NCI-H1694 (cell line): Measurements from ENCODE around the gene CARMIL1.
A peak's percentile ranks its signal among the peaks of the same experiment; 100 is the strongest.

Source experiments
- DNase-seq: peaks from one replicate; lab custom pipeline; 2025; lab: John Stamatoyannopoulos, UW

The CARMIL1 gene

GRCh38 chr6:25506020-25506419, 226.8 kb downstream of the CARMIL1 start:
- DNase-seq = no peak

DNA sequence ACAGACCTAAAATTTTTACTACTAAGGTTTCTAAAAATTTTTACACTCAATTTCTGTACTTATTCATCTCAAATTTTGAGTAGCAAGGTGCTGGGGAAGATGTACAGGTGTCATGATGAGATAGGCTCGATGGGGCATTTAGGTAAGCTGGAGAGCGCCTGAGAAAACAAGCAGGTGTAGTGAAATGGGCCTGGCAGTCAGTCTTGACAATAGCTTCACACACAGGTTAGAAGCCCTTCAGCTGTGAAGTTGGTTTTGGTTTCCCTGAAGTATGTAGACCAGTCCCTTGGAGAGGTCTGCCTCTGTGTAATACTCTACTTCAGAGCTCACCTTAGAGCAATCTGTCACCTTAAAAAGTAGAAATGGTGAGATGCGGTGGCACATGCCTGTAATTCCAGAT, 228.9 kb downstream of the CARMIL1 start:
- no peak for DNase-seq

DNA sequence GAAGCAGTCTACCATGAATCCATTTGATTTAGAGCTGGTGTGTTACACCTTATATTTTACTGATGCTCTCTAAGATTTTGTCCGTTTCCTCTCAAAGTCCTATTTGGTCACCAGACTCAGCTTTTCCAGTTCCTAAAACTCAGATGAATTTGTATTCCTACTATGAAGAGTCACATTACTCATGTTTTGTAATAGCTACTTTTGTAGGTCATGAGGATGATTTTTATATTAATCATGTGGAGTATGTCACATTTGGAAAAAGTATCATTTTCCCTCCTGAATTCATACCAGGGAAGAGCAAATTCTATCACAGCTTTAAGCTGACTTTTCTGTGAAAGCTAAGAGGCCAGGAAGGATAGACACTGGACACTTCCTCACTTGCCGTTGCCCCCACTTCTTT, 232.2 kb downstream of the CARMIL1 start:
- DNase-seq = no peak

GRCh38 chr6:25512560-25512959, 233.4 kb downstream of the CARMIL1 start:
- DNase-seq = no peak

GRCh38 chr6:25519856-25520255, 240.7 kb downstream of the CARMIL1 start:
- DNase-seq = no peak

GRCh38 chr6:25524542-25524941, 245.4 kb downstream of the CARMIL1 start:
- no peak for DNase-seq

GRCh38 chr6:25525078-25525477, 245.9 kb downstream of the CARMIL1 start:
- DNase-seq = no peak

DNA sequence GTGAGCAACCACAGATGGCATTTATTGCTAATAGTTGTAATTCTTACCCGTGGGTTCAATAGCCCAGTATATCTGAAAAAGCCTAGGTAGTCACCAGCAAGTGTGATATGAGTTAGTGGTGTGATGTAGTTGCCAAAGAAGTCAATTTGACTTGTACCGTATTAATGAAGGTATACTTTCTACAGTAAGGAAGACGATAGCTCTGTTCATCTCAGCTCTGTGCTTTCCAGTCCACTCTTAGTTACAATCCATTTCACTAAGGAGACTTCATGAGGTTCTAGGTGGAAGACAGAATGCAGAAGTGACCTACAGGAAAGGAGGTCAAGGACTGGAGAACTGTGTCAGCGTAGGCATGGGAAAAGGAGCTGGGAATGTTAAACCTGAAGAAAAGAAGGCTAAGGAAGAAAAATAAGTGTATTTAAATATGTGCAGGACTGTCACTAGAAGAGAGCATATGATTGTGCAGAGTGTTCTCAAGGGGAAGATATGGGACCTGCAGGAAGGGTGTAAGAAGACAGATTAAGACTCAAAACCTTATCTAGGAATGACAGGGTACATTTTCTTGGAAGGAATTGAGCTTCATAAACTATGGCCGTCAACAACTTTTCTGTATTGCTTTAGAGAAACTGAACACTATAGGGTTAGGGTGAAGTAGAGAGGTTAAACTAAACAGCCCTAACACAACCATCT, 255.9 kb downstream of the CARMIL1 start:
- no peak for DNase-seq

GRCh38 chr6:25535632-25536225, 256.6 kb downstream of the CARMIL1 start:
- DNase-seq = no peak

- DNase-seq = no peak
Observed at GRCh38 chr6:25536781-25537180, 257.6 kb downstream of the CARMIL1 start.

DNA sequence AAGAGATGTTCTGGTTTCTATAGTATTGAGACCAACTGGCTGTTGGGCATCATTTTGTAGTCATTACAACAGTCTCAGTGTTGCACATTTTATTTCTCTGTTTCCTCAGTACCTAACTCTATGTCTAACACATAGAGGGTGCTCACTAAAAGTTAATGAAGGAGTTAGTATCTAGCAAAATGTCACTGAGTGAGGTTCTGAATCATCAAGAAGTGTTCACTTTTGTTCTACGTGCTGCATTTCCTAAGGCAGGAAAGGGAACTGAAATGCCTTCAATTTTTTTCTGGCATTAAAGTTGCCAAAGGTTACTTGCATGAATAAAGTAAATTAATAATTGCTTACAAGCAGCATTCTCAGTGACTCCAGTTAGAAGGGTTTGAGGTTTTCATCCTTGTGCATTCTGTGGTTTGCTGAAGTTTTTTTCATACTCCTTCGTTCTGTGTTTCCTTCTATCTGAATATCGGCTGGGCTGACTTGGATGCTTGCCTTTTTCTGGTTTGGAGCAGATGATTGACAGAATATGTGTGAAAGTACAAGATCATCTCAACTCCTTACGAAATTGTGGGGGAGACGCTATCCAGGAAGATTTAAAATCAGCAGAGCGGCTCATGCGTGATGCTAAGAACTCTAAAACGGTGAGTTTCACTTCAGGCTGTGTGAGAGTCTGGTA, 258.3 kb downstream of the CARMIL1 start:
- DNase-seq = no peak

- DNase-seq = no peak
Observed at GRCh38 chr6:25541228-25541627, 262.1 kb downstream of the CARMIL1 start.

DNA sequence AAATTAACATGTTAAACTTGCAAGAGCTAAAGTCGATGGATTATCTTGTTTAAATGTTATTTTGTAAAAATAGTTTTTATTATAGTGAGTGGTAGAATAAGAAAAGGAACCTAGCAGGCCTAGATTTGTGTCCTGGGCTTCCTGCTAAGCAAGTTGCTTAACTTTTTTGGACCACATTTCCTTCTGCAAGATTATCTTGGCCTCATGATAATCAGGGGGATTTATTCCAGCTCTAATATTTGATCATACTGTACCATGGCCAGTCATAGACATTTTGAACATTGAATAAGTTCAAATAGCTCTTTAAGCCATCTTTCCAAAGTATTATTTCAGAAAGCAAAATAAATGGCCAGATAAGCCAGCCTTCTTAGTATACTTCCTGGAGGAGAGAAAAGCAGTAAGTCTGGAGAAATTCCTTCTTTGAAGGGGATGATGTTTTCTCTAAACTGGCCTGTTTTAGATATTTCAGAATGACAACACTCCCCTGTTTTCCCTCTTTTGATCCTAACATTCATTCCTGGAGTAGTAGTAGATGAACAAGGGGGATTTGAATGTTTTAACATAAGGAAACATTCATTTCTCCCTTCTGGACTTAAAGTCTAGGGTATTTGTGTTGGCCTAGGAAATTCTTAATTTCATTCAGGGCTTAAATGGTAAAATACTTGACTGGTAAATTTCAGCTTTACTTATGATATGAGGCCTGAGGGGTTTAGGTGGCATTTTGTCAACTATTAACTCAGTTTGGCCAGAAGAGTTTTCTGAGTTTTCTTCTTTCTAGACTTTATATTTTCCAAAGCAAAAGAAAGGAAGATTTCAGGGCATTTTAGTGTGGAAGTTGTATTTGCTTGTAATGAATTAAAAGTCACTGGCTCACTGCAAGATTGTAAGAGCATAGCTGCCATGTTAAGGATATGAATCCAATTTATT, 264.1 kb downstream of the CARMIL1 start:
- DNase-seq = no peak

GRCh38 chr6:25544833-25545232, 265.7 kb downstream of the CARMIL1 start:
- no peak for DNase-seq

DNA sequence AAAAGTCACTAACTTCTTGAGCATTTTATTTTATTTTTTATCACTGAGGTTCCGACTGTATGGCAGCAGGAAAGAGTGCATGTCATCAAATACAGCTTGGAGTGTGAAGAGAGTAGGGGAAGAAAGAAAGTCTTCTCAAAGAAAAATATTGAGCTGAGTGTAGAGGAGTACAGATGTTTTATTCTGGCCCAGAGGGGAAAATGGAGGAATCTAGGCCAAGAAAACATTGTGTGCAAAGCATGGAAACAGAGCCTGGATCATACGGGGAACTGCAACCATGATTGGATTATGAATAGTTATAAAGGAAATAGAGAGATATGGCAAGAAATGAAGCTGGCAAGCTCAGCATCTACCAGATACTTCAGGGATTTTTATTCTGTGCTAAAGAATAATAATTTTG, 268.6 kb downstream of the CARMIL1 start:
- DNase-seq = no peak

- DNase-seq = no peak
Observed at GRCh38 chr6:25548451-25548850, 269.3 kb downstream of the CARMIL1 start.

GRCh38 chr6:25550631-25551030, 271.5 kb downstream of the CARMIL1 start:
- no peak for DNase-seq

DNA sequence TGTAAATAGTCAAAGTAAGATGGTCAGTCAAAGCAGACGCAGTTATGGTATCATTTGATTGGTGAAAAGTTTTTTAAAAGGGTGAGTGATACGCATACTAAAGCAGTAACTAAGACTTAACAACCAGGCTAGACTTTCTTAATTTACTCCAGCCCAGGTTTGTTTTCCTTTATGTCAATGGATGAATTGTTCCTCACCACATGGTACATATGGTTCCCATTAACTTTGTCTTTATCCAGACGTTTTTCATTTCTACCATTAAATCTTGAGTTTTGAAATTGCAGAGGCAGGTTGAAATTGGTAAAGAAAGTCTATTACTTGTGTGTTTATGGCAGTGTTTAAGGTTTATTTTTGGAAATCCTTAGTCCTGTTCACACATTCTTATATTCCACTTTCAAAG, 274.3 kb downstream of the CARMIL1 start:
- DNase-seq = no peak

DNA sequence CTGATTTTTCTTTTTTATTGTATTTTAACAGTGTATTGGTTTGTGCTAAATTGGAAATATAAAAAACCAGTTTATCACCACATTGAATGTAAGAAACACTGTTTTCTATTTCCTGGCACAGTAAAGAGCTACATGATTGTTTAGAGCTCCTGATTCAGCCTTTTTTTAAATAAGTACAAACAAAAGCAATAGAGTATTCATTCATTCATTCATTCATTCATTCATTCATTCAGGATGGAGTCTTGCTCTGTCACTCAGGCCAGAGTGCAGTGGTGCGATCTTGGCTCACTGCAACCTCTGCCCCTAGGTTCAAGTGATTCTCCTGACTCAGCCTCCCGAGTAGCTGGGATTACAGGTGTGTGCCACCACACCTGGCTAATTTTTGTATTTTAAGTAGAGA, 276.0 kb downstream of the CARMIL1 start:
- no peak for DNase-seq

GRCh38 chr6:25556516-25556915, 277.3 kb downstream of the CARMIL1 start:
- DNase-seq = peak; percentile 36

DNA sequence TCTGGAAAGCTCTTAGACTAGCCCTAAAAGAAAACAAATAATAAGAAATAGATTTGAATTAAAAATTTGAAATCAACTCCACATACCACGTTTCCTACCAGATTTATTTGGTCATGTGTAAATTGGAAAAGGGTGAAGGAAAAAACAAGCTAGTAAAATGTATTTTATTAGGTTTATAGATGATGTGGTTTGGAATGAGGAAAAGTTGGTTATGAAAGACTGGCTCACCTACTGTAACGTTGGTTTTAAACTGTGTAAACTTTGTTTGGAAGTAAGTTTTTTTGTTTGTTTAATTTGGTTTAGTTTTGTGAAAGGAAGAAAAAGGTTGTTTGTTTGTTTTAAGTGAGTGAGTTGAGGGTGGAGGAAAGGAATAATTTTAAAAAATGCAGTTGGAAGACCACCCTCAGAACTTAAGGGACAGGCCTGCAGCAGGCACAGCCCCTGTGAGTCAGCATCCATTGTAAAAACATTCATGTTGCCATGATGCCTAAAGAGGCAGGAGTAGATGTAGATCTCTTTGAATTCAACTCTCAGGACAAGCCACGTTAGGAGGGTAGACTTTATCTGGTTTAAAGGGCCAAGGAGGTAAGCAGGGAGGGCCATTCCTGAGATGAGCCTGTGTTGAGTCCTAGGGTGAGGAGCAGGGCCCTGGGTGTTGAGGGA, 279.1 kb downstream of the CARMIL1 start:
- no peak for DNase-seq

GRCh38 chr6:25560865-25561264, 281.7 kb downstream of the CARMIL1 start:
- DNase-seq = no peak
